Islet of Langerhans (tissue), 1 donor: ENCODE data around the gene LAMA2.
"Not testable (repeated sequence)": the region's sequence is repeated elsewhere in the genome, so short reads cannot be mapped to it uniquely, and the experiment has no call there.

Experiments
- FAIRE-seq: peaks from one replicate; lab custom pipeline; 2011; peaks lifted over from hg19 to GRCh38; lab: Jason Lieb, UNC

LAMA2 gene

DNA sequence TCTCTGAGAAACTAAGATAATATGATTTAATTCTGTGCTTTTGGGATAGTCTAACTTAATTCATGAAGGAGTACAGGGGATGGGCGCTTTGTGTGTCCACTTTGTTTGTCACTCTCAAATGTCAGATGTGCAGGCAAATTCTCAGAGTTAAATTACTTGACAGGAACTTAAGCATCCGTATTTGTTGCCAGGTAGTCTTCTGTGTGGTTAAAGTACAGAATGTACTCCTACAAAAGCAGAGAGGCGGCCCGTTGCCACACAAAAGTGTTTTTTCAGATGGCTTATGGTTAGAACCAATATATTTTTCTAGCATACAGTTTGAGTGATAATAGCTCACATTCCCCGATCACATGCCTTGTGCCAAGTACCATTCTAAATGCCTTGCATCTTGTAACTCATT, 234.4 kb downstream of the LAMA2 start:
- FAIRE-seq, result no peak

DNA sequence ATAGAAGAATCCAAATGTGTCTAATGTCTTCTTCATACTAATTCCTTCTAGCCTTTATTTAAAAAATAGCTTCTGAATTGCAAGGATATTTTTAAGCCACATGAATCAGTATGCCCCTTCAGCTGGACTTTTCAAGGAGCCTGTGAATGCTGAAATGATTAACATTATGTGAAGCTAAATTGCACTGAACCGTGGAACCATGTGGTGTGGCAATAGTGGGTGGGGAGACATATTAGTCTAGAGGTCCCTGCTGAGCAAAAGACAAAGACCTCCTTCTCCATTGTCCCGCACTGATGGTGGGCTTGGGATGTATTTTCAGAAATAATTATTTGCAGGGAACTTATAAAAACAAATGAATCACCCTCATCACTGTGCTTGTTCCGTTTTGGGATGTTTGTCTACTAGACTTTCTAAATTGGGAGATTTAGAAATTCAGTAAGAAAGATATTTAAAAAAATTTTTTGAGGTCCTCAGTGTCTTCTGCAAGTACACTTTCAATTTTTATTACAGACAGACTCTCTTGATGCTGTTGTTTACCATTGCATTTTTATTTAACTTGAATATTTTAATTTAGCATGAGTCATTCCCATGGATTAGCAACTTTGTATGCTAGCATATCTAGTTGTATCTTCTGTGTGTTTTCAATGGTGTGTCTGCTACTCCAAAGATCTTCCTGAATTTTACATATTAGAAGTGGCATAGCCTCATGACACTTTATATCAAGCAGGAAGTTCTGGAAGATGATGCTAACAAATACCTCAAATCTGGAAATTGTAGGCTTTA, 238.1 kb downstream of the LAMA2 start:
- FAIRE-seq, result no peak

GRCh38 chr6:129124347-129124746, 241.4 kb downstream of the LAMA2 start:
- no peak for FAIRE-seq

DNA sequence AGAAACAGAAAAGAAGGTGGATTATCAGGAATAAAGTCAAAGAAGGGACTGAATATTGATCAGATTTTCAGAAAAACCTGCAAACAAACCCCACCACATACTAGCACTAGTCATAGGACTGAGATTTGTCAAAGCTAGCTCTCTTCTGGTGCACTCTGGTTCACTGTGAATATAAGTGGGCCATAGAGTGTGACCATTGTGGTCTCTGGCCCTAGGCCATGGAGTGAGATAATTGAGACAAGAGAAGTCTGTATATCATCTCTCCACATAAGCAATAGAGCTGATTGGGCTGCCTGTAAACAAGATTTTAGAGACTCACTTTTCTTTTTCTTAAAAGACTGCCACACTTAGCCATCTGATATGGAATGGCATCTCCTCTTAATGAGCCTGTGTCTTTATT, 247.2 kb downstream of the LAMA2 start:
- FAIRE-seq, result no peak

DNA sequence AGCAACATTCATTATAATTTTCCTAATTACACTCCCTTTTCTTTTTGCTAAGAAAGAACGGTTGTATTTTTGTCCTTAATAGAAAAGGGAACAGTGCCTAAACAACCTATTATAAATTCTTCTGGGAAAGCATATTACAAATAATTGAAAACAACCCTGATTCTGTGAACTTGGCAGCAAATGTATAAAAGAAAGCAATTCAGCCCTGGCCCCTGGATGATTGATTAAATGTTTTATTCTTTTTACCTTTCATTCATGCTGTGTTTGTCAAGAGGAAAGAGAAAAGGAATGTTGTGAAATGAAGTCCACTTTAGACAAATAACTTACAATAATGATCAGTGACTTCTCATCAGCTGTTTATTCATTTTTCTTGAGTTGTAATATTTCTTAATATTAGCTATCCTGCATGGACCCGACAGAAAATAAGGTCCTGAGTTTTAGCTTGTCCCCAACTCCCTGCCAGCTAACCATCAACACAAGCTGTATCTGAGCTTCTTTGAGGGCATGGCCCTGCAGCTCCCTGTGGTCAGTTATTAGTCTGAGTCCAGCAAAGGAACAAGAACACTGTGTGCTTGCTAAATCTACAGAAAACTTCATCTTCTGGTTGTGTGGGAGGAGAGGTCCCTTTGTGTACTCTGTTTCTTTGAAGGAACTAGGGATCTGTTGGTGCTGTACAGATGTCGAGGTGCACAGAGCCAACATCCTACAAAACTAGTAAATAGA, 248.2 kb downstream of the LAMA2 start:
- no peak for FAIRE-seq

- no peak for FAIRE-seq
Measured at GRCh38 chr6:129133770-129134192, 250.8 kb downstream of the LAMA2 start.

DNA sequence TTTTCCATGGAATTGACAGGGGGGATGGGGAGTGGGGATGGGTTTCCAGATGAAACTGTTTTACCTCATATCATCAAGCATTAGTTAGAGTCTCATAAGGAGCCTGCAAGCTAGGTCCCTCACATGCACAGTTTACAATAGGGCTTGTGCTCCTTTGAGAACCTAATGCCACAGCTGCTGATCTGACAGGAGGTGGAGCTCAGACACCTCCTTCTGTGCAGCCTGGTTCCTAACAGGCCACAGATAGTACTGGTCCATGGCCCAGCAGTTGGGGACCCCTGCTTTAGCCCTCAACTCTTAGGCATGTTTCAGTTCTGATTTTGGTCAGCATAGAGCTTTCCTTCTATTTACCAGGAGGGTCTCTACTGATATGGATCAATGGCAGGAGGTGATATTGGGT, 251.6 kb downstream of the LAMA2 start:
- no peak for FAIRE-seq

- FAIRE-seq, result no peak
Measured at GRCh38 chr6:129135451-129135850, 252.5 kb downstream of the LAMA2 start.

- FAIRE-seq, result no peak
Measured at GRCh38 chr6:129136751-129137150, 253.8 kb downstream of the LAMA2 start.

GRCh38 chr6:129138739-129139405, 255.9 kb downstream of the LAMA2 start:
- no peak for FAIRE-seq

- FAIRE-seq, result no peak
Measured at GRCh38 chr6:129140526-129140925, 257.6 kb downstream of the LAMA2 start.

GRCh38 chr6:129141499-129141898, 258.6 kb downstream of the LAMA2 start:
- FAIRE-seq, result no peak

DNA sequence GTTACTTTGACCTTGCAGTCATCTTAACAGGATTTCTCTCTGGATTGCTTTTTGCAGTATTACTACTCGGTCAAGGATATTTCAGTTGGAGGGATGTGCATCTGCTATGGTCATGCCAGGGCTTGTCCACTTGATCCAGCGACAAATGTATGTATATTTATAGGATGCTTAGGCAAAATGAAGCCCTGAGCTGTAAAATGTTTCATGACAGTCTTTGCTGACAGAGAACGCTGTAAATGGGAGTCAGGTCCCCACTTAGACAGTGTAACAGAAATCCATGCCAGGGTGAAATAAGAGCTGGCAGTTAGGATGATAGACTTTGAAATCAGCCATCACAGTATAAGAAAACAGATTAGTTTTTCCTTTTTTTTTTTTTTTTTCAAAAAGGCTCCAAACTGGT, 264.0 kb downstream of the LAMA2 start:
- no peak for FAIRE-seq

DNA sequence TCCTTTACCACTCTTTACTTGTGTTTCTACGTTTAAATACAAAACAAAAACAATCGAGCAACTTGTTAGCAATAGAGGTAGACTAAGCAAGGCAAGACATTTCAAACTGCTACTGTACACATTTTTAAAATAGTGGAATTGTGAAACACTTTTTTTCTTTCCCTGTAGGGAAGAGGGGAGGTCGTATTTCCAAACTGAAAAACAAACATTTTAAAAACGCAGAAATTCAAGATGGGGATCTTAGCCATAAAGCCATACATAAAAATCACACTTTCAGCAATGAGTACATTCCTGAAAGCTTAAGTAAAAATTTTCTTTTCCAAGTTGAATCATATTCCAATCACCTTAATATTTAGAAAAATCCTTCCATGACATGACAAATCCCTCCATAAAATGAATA, 267.6 kb downstream of the LAMA2 start:
- no peak for FAIRE-seq

DNA sequence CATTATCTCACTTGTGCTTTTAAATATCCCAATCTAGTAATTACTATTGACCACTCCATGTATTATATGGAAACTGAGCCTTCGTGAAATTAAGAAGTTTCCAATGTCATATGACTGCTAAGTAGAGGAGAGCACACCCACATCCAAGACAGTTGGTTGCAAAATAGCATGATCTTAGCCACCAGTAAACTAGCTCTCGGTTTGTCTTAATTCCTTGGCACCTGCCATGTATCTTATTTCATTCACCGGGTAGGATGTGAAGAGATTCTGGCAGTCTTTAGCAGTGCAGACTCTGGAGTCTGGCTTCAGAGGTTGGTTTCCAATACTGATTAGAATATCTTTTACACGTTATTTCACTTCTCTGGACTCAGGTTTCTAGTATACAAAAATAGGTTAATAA, 270.3 kb downstream of the LAMA2 start:
- no peak for FAIRE-seq

GRCh38 chr6:129159242-129159641, 276.3 kb downstream of the LAMA2 start:
- FAIRE-seq, result not testable (repeated sequence)

DNA sequence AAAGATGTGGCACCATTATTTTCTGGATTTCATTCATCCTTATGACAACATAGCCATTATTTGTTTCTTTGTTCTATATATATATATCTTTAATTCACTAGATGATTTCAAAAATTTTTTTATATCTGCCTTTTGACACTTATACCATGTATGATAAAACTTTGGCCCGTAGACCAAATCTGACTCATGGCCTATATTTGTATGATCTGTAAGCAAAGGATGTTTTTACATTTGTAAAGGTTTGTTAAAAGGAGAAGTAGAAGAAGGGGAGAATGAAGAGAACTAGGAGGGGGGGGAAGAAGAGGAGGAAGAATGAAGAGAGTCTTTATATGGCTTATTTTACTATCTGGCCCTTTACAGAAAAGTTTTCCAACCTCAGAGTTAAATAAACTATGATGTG, 279.7 kb downstream of the LAMA2 start:
- no peak for FAIRE-seq

- no peak for FAIRE-seq
Measured at GRCh38 chr6:129163551-129163950, 280.6 kb downstream of the LAMA2 start.

DNA sequence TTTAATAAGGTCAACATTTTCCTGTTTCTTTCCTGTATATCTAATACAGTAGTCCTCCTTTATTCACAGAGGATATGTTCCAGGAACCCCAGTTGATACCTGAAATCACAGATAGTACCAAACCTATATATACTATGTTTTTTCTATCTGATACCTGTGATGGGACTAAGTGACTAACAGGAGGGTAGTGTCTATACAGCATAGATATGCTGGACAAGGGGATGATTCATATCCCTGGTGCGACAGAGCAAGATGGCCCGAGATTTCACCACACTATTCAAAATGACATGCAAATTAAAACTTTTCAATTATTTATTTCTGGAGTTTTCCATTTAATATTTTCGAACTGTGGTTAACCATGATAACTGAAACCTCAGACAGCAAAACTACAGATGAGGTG, 281.1 kb downstream of the LAMA2 start:
- FAIRE-seq, result no peak

DNA sequence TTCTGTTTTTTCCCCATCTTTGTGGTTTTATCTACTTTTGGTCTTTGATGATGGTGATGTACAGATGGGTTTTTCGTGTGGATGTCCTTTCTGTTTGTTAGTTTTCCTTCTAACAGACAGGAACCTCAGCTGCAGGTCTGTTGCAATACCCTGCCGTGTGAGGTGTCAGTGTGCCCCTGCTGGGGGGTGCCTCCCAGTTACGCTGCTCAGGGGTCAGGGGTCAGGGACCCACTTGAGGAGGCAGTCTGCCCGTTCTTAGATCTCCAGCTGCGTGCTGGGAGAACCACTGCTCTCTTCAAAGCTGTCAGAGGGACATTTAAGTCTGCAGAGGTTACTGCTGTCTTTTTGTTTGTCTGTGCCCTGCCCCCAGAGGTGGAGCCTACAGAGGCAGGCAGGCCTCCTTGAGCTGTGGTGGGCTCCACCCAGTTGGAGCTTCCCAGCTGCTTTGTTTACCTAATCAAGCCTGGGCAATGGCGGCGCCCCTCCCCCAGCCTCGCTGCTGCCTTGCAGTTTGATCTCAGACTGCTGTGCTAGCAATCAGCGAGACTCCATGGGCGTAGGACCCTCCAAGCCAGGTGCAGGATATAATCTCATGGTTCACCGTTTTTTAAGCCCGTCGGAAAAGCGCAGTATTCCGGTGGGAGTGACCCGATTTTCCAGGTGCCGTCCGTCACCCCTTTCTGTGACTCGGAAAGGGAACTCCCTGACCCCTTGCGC, 289.5 kb downstream of the LAMA2 start:
- not testable (repeated sequence) for FAIRE-seq

DNA sequence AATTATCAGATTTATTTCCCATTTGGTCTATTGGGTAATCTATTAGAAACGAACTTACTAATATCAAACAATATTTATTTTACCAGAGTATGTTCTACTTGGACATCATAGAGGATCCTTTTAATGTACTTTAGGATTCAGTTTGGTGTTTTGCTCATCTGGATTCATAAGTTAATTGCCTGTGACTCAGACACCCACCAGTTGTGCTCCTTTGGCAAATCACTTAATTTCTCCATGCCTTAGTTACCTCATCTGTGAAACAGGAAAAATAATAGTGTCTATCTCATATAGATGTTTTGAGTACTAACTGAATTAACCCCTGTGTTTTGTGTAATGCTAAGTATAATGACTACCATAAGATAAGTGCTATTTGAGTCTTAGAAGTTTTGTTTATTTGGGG, 292.1 kb downstream of the LAMA2 start:
- FAIRE-seq, result no peak

GRCh38 chr6:129177801-129178200, 294.9 kb downstream of the LAMA2 start:
- FAIRE-seq, result no peak

GRCh38 chr6:129179283-129179682, 296.3 kb downstream of the LAMA2 start:
- FAIRE-seq, result no peak
